GM12878 (cell line): ENCODE measurements around the gene USP12. TPM values are rescaled to one million over a fixed set of nuclear protein-coding genes. Genes with fewer than 3 reads are reported as not detected.

Experiments used
- ATAC-seq: fragments of 200-7000 bp; cut with Tn5 transposase; 3 replicates; pipeline ENCODE4 v1.9.1; 2020; ENCODE audit warnings: mild to moderate bottlenecking, moderate library complexity
- BruUV-seq: library from RNA; stranded (reverse); fragments of 400-500 nt; replicated peaks from 2 replicates; lab custom pipeline; 2021; lab: Mats Ljungman, UMichigan
- CTCF ChIA-PET: fragments of 300-600 bp; sonication (Branson Sonifier 250); formaldehyde crosslinking; extraction: SDS; loops from one replicate; lab custom pipeline; 2021; ENCODE audit warnings: inconsistent platforms; lab: Yijun Ruan, JAX
- POLR2A ChIA-PET: fragments of 350-600 bp; formaldehyde crosslinking; extraction: SDS; loops from one replicate; lab custom pipeline; 2021; ENCODE audit warnings: inconsistent platforms; lab: Charles Lee
- RAD21 ChIA-PET: fragments of 300-600 bp; sonication (Branson Sonifier 250); formaldehyde crosslinking; loops from one replicate; lab custom pipeline; 2023; ENCODE audit warnings: antibody characterized with exemption; ENCODE audit not compliant: unreplicated experiment; lab: Charles Lee
- SMC1A ChIA-PET: fragments of 300-600 bp; sonication (Branson Sonifier 250); formaldehyde crosslinking; loops from one replicate; lab custom pipeline; 2023; ENCODE audit not compliant: unreplicated experiment, uncharacterized antibody; lab: Charles Lee
- DNase-seq: peaks from one replicate; pipeline ENCODE4 v3.0.0-alpha.2; 2011; ENCODE audit warnings: low read depth, low spot score
- FAIRE-seq: peaks from 3 replicates; lab custom pipeline; 2011; peaks lifted over from hg19 to GRCh38; lab: Jason Lieb, UNC
- H2AFZ ChIP-seq: 2 replicates; pipeline ENCODE4 v1.6.0; 2011; ENCODE audit warnings: low read depth, low read length, control low read depth; ENCODE audit not compliant: control insufficient read depth
- H3K27ac ChIP-seq: 2 replicates; pipeline ENCODE4 v1.5.1; 2011; ENCODE audit warnings: control low read depth; ENCODE audit not compliant: control insufficient read depth, insufficient read depth
- H3K27me3 ChIP-seq, 2 experiments: replicated peaks in 1 of 2; 2 replicates each; pipeline versions ENCODE4 v1.6.0 to v1.6.1; 2011; ENCODE audit warnings: low read length in 1 of 2; ENCODE audit not compliant: control insufficient read depth in 2 of 2, insufficient read depth in 2 of 2
- H3K36me3 ChIP-seq, 2 experiments: 2 replicates each; pipeline ENCODE4 v1.5.1; 2011; ENCODE audit warnings: low read length in 1 of 2; ENCODE audit not compliant: control insufficient read depth in 2 of 2, insufficient read depth in 2 of 2
- H3K4me1 ChIP-seq: 2 replicates; pipeline ENCODE4 v1.6.1; 2011; ENCODE audit warnings: mild to moderate bottlenecking, low read length, moderate library complexity, mixed read lengths; ENCODE audit not compliant: control insufficient read depth, insufficient read depth
- H3K4me2 ChIP-seq: 2 replicates; pipeline ENCODE4 v1.6.0; 2011; ENCODE audit warnings: control low read depth; ENCODE audit not compliant: control insufficient read depth, insufficient read depth
- H3K4me3 ChIP-seq: fragments of 200-600 bp; sonication (generic); 2 replicates; pipeline ENCODE4 v1.5.1; 2016
- H3K79me2 ChIP-seq: 2 replicates; pipeline ENCODE4 v1.6.0; 2011; ENCODE audit warnings: low read length; ENCODE audit not compliant: control insufficient read depth, insufficient read depth
- H3K9ac ChIP-seq: 2 replicates; pipeline ENCODE4 v1.8.0; 2011; ENCODE audit warnings: low read length, control low read depth, mixed read lengths; ENCODE audit not compliant: control insufficient read depth, insufficient read depth
- H3K9me3 ChIP-seq: replicated peaks from 3 replicates; pipeline ENCODE4 v1.5.1; 2011; ENCODE audit warnings: mild to moderate bottlenecking, low read length; ENCODE audit not compliant: control insufficient read depth, insufficient read depth
- H4K20me1 ChIP-seq: 2 replicates; pipeline ENCODE4 v1.6.0; 2011; ENCODE audit not compliant: control insufficient read depth, insufficient read depth
- ASH2L ChIP-seq: fragments of 300-600, 200-600 bp; sonication (generic); IDR thresholded peaks from 2 replicates; pipeline ENCODE4 v1.6.1; 2017; ENCODE audit warnings: low read depth, mild to moderate bottlenecking, borderline replicate concordance
- BACH1 ChIP-seq: fragments of 450-650 bp; IDR thresholded peaks from 2 replicates; pipeline ENCODE4 v1.6.1; 2017; ENCODE audit warnings: mild to moderate bottlenecking, borderline replicate concordance
- ESRRA ChIP-seq: IDR thresholded peaks from 2 replicates; pipeline ENCODE4 v1.6.1; 2012; ENCODE audit warnings: mild to moderate bottlenecking, low read length, improper control_type of control experiment
- JUND ChIP-seq: IDR thresholded peaks from 2 replicates; pipeline ENCODE4 v1.6.1; 2012; ENCODE audit warnings: low read depth, mild to moderate bottlenecking, low read length, improper control_type of control experiment, moderate library complexity
- KLF5 ChIP-seq: fragments of 450-650 bp; IDR thresholded peaks from 2 replicates; pipeline ENCODE4 v1.6.1; 2014; ENCODE audit warnings: mild to moderate bottlenecking; ENCODE audit not compliant: partially characterized antibody
- LARP7 ChIP-seq: fragments of 450-650 bp; IDR thresholded peaks from 2 replicates; pipeline ENCODE4 v1.6.1; 2017; ENCODE audit warnings: mild to moderate bottlenecking
- MYC ChIP-seq: IDR thresholded peaks from 2 replicates; pipeline ENCODE4 v1.6.1; 2011; ENCODE audit warnings: mild to moderate bottlenecking, low read length, moderate library complexity, inconsistent platforms; ENCODE audit not compliant: insufficient read depth, insufficient replicate concordance, insufficient read length, severe bottlenecking
- STAT3 ChIP-seq: IDR thresholded peaks from 2 replicates; pipeline ENCODE4 v1.6.1; 2011; ENCODE audit warnings: low read depth, low read length, improper control_type of control experiment
- ZNF274 ChIP-seq: IDR thresholded peaks from one replicate; pipeline ENCODE4 v1.8.0; 2011; ENCODE audit not compliant: insufficient read length, insufficient read depth
- WGBS: methylation state at CpG from one replicate; pipeline ENCODE4 v1.1.6; 2016; ENCODE audit warnings: low lambda C conversion rate; ENCODE audit not compliant: insufficient replicate concordance, insufficient coverage; ENCODE audit errors: missing lambda C conversion rate; 5-methylcytosine and 5-hydroxymethylcytosine counted together
- in situ Hi-C: fragments of 300-500 bp; cut with MboI; formaldehyde crosslinking; loops from 9 replicates; pipeline ENCODE4 v1.14.3; 2018; ENCODE audit warnings: mixed read lengths
- intact Hi-C: fragments of 100-400 bp; cut with micrococcal nuclease; formaldehyde crosslinking; loops from one replicate; pipeline ENCODE4 v1.14.2; 2022; ENCODE audit not compliant: unreplicated experiment
- polyA plus RNA-seq, 11 experiments: library from polyadenylated mRNA; depleted of rRNA in 4 of 11; unstranded in 6 of 11; stranded (reverse) in 5 of 11; fragments of >200 nt; fragmentation: Nextera tagmentation in 4 of 11; fragmentation: Illumina TruSeq in 1 of 11; extraction: Ambion mirVana in 4 of 11; extraction: Trizol in 1 of 11; gene quantifications; 1 replicate in 1 of 11; 2 replicates in 10 of 11; pipeline versions ENCODE4 v1.2.1 to v1.2.3, GENCODE V29; 2011 to 2016; ENCODE audit warnings: inconsistent platforms in 2 of 11, missing spikeins in 2 of 11, low read depth in 1 of 11
- total RNA-seq, 4 experiments: library from RNA; depleted of rRNA in 3 of 4; stranded (reverse); fragments of >200 nt in 3 of 4; fragmentation: Illumina TruSeq in 1 of 4; extraction: Trizol in 1 of 4; gene quantifications; 2 replicates each; pipeline versions ENCODE4 v1.2.1 to v1.2.3, GENCODE V29; 2013 to 2021
- TF ChIP-seq, protein P1 (sequence below): fragments of 450-650 bp; IDR thresholded peaks from 2 replicates; pipeline ENCODE4 v1.6.1; 2017; ENCODE audit warnings: mild to moderate bottlenecking, moderate library complexity

Gene USP12
- total and polyA plus RNA-seq, 10 of the 15 experiments (the other 5 are each of a cell fraction or from before 2014, with no cell fraction given), result 3.5 to 32.2 (median 24.6) TPM

- DNase-seq, result no peak
- TF ChIP-seq LARP7 (no peak), KLF5 (no peak), STAT3 (no peak), BACH1 (no peak), JUND (no peak), ZNF274 (no peak), ESRRA (no peak), ASH2L (no peak), MYC (no peak)
- TF ChIP-seq, protein P1, sequence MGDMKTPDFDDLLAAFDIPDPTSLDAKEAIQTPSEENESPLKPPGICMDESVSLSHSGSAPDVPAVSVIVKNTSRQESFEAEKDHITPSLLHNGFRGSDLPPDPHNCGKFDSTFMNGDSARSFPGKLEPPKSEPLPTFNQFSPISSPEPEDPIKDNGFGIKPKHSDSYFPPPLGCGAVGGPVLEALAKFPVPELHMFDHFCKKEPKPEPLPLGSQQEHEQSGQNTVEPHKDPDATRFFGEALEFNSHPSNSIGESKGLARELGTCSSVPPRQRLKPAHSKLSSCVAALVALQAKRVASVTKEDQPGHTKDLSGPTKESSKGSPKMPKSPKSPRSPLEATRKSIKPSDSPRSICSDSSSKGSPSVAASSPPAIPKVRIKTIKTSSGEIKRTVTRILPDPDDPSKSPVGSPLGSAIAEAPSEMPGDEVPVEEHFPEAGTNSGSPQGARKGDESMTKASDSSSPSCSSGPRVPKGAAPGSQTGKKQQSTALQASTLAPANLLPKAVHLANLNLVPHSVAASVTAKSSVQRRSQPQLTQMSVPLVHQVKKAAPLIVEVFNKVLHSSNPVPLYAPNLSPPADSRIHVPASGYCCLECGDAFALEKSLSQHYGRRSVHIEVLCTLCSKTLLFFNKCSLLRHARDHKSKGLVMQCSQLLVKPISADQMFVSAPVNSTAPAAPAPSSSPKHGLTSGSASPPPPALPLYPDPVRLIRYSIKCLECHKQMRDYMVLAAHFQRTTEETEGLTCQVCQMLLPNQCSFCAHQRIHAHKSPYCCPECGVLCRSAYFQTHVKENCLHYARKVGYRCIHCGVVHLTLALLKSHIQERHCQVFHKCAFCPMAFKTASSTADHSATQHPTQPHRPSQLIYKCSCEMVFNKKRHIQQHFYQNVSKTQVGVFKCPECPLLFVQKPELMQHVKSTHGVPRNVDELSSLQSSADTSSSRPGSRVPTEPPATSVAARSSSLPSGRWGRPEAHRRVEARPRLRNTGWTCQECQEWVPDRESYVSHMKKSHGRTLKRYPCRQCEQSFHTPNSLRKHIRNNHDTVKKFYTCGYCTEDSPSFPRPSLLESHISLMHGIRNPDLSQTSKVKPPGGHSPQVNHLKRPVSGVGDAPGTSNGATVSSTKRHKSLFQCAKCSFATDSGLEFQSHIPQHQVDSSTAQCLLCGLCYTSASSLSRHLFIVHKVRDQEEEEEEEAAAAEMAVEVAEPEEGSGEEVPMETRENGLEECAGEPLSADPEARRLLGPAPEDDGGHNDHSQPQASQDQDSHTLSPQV, result no peak
- H3K4me3 ChIP-seq, result no peak overlapping the region
- RAD21 ChIA-PET, result no interaction called here
- peaks cover 3 to 10% of the 10 kb centered on the region in 2 experiments for H3K36me3 ChIP-seq
- H3K9ac ChIP-seq, result no peak overlapping the region
- H3K27me3 ChIP-seq, result no peaks in the 10 kb centered on the region
- H3K79me2 ChIP-seq, result no peaks in the 10 kb centered on the region
- no peak for ATAC-seq
- no peaks in the 10 kb centered on the region for H4K20me1 ChIP-seq
- H3K4me2 ChIP-seq, result no peak overlapping the region
- SMC1A ChIA-PET, result interaction anchor here (1.0 kb wide), 2 partner anchors 13 to 30 kb away, joined by 3 read pairs; no protein-coding TSS in a partner anchor
- POLR2A ChIA-PET, result no interaction called here
- BruUV-seq, result no TSS peak
- H2AFZ ChIP-seq, result no peak overlapping the region
- in situ Hi-C loops (no loop called here), intact Hi-C loops (no loop called here)
- FAIRE-seq, result no peak
- H3K9me3 ChIP-seq, result no peaks in the 10 kb centered on the region
- CTCF ChIA-PET, result no interaction called here
- no peaks in the 10 kb centered on the region; the same call in 1 of the 2 replicates for H3K4me1 ChIP-seq
- WGBS, result 100% methylated on average over 1 of the region's 1 CpG
- no peak overlapping the region for H3K27ac ChIP-seq
Measured at GRCh38 chr13:27101289-27101688, 70.3 kb downstream of the USP12 start.
